Endometrial microvascular endothelial cells (primary cell): ENCODE data around the gene LIPH. TPM values are rescaled to one million over a fixed set of nuclear protein-coding genes. Genes with fewer than 3 reads are reported as not detected.

ENCODE experiments used
- total RNA-seq: library from RNA; depleted of rRNA; stranded (reverse); fragments of >200 nt; gene quantifications from one replicate; pipeline ENCODE4 v1.2.3, GENCODE V29; 2015; ENCODE audit errors: inconsistent ontology term

The LIPH gene
- total RNA-seq, 1 donor from 2014 or later, result not detected

Other genes starting within 250 kb of the LIPH start
- 14.5 TPM for gene MAP3K13, start 189.5 kb downstream of the LIPH start, total RNA-seq
- gene TMEM41A, start 53.6 kb downstream of the LIPH start, total RNA-seq, result 15.6 TPM
- gene SENP2, start 33.7 kb upstream of the LIPH start, total RNA-seq, result 20.3 TPM